Neural cell (in vitro differentiated cells): Measurements from ENCODE around the gene TNFRSF19. TPM values are rescaled to one million over a fixed set of nuclear protein-coding genes. Genes with fewer than 3 reads are reported as not detected.

Source experiments
- H2AFZ ChIP-seq: fragments of 200-600, 300-800 bp; sonication (generic), shearing (Covaris generic); 2 replicates; pipeline ENCODE4 v1.6.0; 2014; ENCODE audit warnings: low read depth, mild to moderate bottlenecking, antibody characterized with exemption, low read length, moderate library complexity
- H3F3A ChIP-seq: fragments of 200-600 bp; shearing (Covaris generic); 2 replicates; pipeline ENCODE4 v1.6.1; 2016; ENCODE audit warnings: mild to moderate bottlenecking, moderate library complexity, mixed read lengths, antibody characterized with exemption, low read length; ENCODE audit not compliant: insufficient read depth, poor library complexity, severe bottlenecking
- H3K27ac ChIP-seq: fragments of 200-600, 300-800 bp; sonication (generic), shearing (Covaris generic); 2 replicates; pipeline ENCODE4 v1.5.1; 2014; ENCODE audit warnings: mild to moderate bottlenecking, low read length, moderate library complexity
- H3K27me3 ChIP-seq: fragments of 300-800, 200-600 bp; sonication (generic), shearing (Covaris generic); 2 replicates; pipeline ENCODE4 v1.6.0; 2014; ENCODE audit warnings: mild to moderate bottlenecking, low read depth, low read length, moderate library complexity; ENCODE audit not compliant: insufficient read depth
- H3K36me3 ChIP-seq: fragments of 300-800, 200-600 bp; sonication (generic), shearing (Covaris generic); 2 replicates; pipeline ENCODE4 v1.5.1; 2014; ENCODE audit warnings: mild to moderate bottlenecking, antibody characterized with exemption, low read length, moderate library complexity; ENCODE audit not compliant: insufficient read depth
- H3K4me2 ChIP-seq: fragments of 300-800, 200-600 bp; sonication (generic), shearing (Covaris generic); 2 replicates; pipeline ENCODE4 v1.6.0; 2014; ENCODE audit warnings: mild to moderate bottlenecking, low read length
- H3K4me3 ChIP-seq: fragments of 300-800, 200-600 bp; sonication (generic), shearing (Covaris generic); 2 replicates; pipeline ENCODE4 v1.5.1; 2014; ENCODE audit warnings: mild to moderate bottlenecking, low read length, moderate library complexity
- H3K79me2 ChIP-seq: fragments of 200-600 bp; shearing (Covaris generic); replicated peaks from 2 replicates; pipeline ENCODE4 v1.6.0; 2014; ENCODE audit warnings: mild to moderate bottlenecking, low read length, moderate library complexity; ENCODE audit not compliant: insufficient read depth
- H3K9ac ChIP-seq: fragments of 300-800, 200-600 bp; sonication (generic), shearing (Covaris generic); 2 replicates; pipeline ENCODE4 v1.6.1; 2016; ENCODE audit warnings: mild to moderate bottlenecking, low read length, mixed read lengths
- H3K9me2 ChIP-seq: fragments of 200-600 bp; shearing (Covaris generic); 2 replicates; pipeline ENCODE4 v1.6.1; 2016; ENCODE audit warnings: mild to moderate bottlenecking, low read length, mixed read lengths; ENCODE audit not compliant: insufficient read depth
- H3K9me3 ChIP-seq: fragments of 200-600, 300-800 bp; sonication (generic), shearing (Covaris generic); 2 replicates; pipeline ENCODE4 v1.6.1; 2016; ENCODE audit warnings: mild to moderate bottlenecking, mixed run types, low read length, moderate library complexity, mixed read lengths
- H4K20me1 ChIP-seq: fragments of 200-600 bp; shearing (Covaris generic); 2 replicates; pipeline ENCODE4 v1.6.1; 2016; ENCODE audit warnings: mild to moderate bottlenecking, mixed run types; ENCODE audit not compliant: insufficient read depth
- CTCF ChIP-seq: fragments of 450-650 bp; IDR thresholded peaks from 2 replicates; pipeline ENCODE4 v1.5.1; 2014; ENCODE audit warnings: antibody characterized with exemption, mild to moderate bottlenecking, moderate library complexity; ENCODE audit not compliant: poor library complexity, severe bottlenecking
- EP300 ChIP-seq: fragments of 450-650 bp; conservative IDR thresholded peaks from 2 replicates; pipeline ENCODE4 v1.6.1; 2014; ENCODE audit warnings: antibody characterized with exemption, mild to moderate bottlenecking, moderate library complexity; ENCODE audit not compliant: poor library complexity, severe bottlenecking
- EZH2 ChIP-seq: fragments of 200-600, 300-800 bp; shearing (Covaris generic), sonication (generic); IDR thresholded peaks from 2 replicates; pipeline ENCODE4 v1.6.1; 2014; ENCODE audit warnings: antibody characterized with exemption, low read length, borderline replicate concordance, mild to moderate bottlenecking; ENCODE audit not compliant: insufficient read depth, poor library complexity, severe bottlenecking
- MXI1 ChIP-seq: fragments of 450-650 bp; conservative IDR thresholded peaks from 2 replicates; pipeline ENCODE4 v1.6.1; 2014; ENCODE audit warnings: antibody characterized with exemption, mild to moderate bottlenecking; ENCODE audit not compliant: poor library complexity, severe bottlenecking
- POLR2AphosphoS5 ChIP-seq: IDR thresholded peaks from 2 replicates; pipeline ENCODE4 v1.6.1; 2012
- RAD21 ChIP-seq: fragments of 450-650 bp; conservative IDR thresholded peaks from 2 replicates; pipeline ENCODE4 v1.6.1; 2014; ENCODE audit warnings: antibody characterized with exemption, mild to moderate bottlenecking, moderate library complexity
- REST ChIP-seq: IDR thresholded peaks from 2 replicates; pipeline ENCODE4 v1.6.1; 2012; ENCODE audit warnings: borderline replicate concordance
- SMC3 ChIP-seq: fragments of 450-650 bp; conservative IDR thresholded peaks from 2 replicates; pipeline ENCODE4 v1.6.1; 2014; ENCODE audit warnings: antibody characterized with exemption, mild to moderate bottlenecking, moderate library complexity; ENCODE audit not compliant: poor library complexity
- TAF1 ChIP-seq: IDR thresholded peaks from 2 replicates; pipeline ENCODE4 v1.6.1; 2012; ENCODE audit warnings: low read depth
- polyA plus RNA-seq: library from polyadenylated mRNA; depleted of rRNA; stranded (reverse); fragments of >200 nt; gene quantifications from 2 replicates; pipeline ENCODE4 v1.2.3, GENCODE V29; 2014

TNFRSF19 gene
- polyA plus RNA-seq, 1 donor from 2014 or later: 3.3 TPM

- Histone ChIP-seq H3K4me2 (no peak overlapping the region), H3K27ac (no peak overlapping the region), H3K9ac (no peak overlapping the region), H3K4me3 (no peak overlapping the region), H4K20me1 (no peaks in the 10 kb centered on the region), H3K9me3 (no peaks in the 10 kb centered on the region), H3K79me2 (no peaks in the 10 kb centered on the region), H3K36me3 (no peaks in the 10 kb centered on the region), H3K9me2 (no peaks in the 10 kb centered on the region), H3F3A (no peaks in the 10 kb centered on the region), H3K27me3 (no peaks in the 10 kb centered on the region), H2AFZ (no peak overlapping the region)
- no peak for TF ChIP-seq SMC3
- no peak for TF ChIP-seq TAF1
- no peak for TF ChIP-seq MXI1
- no peak for TF ChIP-seq RAD21
- no peak for TF ChIP-seq CTCF
- TF ChIP-seq REST: no peak
- TF ChIP-seq EP300: no peak
- no peak for TF ChIP-seq EZH2
- no peak for TF ChIP-seq POLR2AphosphoS5
Measured at GRCh38 chr13:23572836-23573235, 2.6 kb downstream of the TNFRSF19 start.

GRCh38 chr13:23574421-23575145 is 4.4 kb downstream of the TNFRSF19 start:
- Histone ChIP-seq H2AFZ (no peak overlapping the region), H3F3A (no peaks in the 10 kb centered on the region), H4K20me1 (no peaks in the 10 kb centered on the region), H3K27me3 (no peaks in the 10 kb centered on the region), H3K9me2 (no peaks in the 10 kb centered on the region), H3K9ac (no peak overlapping the region), H3K4me3 (no peak overlapping the region), H3K4me2 (no peak overlapping the region), H3K36me3 (no peaks in the 10 kb centered on the region), H3K27ac (no peak overlapping the region), H3K9me3 (no peaks in the 10 kb centered on the region), H3K79me2 (no peaks in the 10 kb centered on the region)
- TF ChIP-seq MXI1 (no peak), SMC3 (no peak), CTCF (no peak), POLR2AphosphoS5 (no peak), REST (no peak), EP300 (no peak)
